ENCODE data around the gene ZNF672.
"Not testable (repeated sequence)": the region's sequence is repeated elsewhere in the genome, so short reads cannot be mapped to it uniquely, and the experiment has no call there.

The ZNF672 gene

DNA sequence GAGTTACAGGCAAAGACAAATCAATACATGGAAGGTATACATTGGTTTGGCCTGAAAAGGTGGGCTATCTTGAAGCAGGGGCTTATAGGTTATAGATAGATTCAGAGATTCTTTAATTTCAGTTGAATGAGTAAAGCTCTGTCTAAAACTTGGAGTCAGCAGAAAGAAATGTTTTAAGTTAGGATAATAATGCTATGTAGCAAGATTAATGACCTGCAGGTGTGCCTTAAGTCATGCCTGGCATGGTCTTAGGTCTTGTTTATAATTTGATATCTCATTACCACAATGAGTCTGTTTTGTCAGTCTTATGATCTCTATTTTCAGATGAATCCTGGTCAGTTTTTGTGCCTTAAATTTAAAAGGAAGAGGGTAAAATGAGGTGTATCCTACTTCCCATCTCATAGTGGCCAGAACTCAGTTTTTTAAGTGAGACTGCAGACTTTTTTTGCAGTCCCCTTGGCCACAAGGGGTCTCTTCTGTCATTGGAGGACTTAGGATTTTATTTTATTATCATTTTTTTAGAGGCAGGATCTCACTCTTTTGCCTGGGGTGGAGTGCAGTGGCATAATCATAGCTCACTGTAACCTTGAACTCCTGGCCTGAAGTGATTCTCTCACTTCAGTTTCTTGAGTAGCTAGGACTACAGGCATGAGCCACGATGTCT, 46.7 kb downstream of the ZNF672 start:
- TF ChIP-seq EZH2phosphoT487 (IDR thresholded peaks at IDR 0.05; ENCODE audit: borderline replicate concordance): no peak
- TF ChIP-seq, protein P1, sequence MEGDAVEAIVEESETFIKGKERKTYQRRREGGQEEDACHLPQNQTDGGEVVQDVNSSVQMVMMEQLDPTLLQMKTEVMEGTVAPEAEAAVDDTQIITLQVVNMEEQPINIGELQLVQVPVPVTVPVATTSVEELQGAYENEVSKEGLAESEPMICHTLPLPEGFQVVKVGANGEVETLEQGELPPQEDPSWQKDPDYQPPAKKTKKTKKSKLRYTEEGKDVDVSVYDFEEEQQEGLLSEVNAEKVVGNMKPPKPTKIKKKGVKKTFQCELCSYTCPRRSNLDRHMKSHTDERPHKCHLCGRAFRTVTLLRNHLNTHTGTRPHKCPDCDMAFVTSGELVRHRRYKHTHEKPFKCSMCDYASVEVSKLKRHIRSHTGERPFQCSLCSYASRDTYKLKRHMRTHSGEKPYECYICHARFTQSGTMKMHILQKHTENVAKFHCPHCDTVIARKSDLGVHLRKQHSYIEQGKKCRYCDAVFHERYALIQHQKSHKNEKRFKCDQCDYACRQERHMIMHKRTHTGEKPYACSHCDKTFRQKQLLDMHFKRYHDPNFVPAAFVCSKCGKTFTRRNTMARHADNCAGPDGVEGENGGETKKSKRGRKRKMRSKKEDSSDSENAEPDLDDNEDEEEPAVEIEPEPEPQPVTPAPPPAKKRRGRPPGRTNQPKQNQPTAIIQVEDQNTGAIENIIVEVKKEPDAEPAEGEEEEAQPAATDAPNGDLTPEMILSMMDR (conservative IDR thresholded peaks at IDR 0.05; ENCODE audit: low read length): peak; percentile 61
- H3K79me2 ChIP-seq (ENCODE audit: insufficient read depth, low read length): no peaks in the 10 kb centered on the region
- H3K4me3 ChIP-seq (ENCODE audit: low read length, poor library complexity, severe bottlenecking): no peak overlapping the region
- no peaks in the 10 kb centered on the region for H3K36me3 ChIP-seq (ENCODE audit: insufficient read depth, low read length)
- H3K27me3 ChIP-seq (ENCODE audit: insufficient read depth, low read length, poor library complexity, severe bottlenecking): no peaks in the 10 kb centered on the region
- H3K9me2 ChIP-seq (replicated peaks; ENCODE audit: low read depth, low read length): no peaks in the 10 kb centered on the region
- no peak overlapping the region for H3K4me2 ChIP-seq (ENCODE audit: low read depth, low read length, poor library complexity, severe bottlenecking)
- H3K9ac ChIP-seq (ENCODE audit: low read depth, low read length, poor library complexity, severe bottlenecking): no peak overlapping the region
- no peak overlapping the region for H2AFZ ChIP-seq (ENCODE audit: low read length)
- H3F3A ChIP-seq (ENCODE audit: low read depth): 0 out of 2 replicates have a peak, but pooled peaks cover 2% of the 10 kb centered on the region
- no peaks in the 10 kb centered on the region for H4K20me1 ChIP-seq (ENCODE audit: insufficient read depth, low read length, poor library complexity, severe bottlenecking)
- peaks cover 50% of the 10 kb centered on the region for H3K4me1 ChIP-seq (ENCODE audit: insufficient read depth, low read length, poor library complexity, severe bottlenecking)
- no peaks in the 10 kb centered on the region for H3K9me3 ChIP-seq (ENCODE audit: insufficient read depth, low read depth, low read length)

DNA sequence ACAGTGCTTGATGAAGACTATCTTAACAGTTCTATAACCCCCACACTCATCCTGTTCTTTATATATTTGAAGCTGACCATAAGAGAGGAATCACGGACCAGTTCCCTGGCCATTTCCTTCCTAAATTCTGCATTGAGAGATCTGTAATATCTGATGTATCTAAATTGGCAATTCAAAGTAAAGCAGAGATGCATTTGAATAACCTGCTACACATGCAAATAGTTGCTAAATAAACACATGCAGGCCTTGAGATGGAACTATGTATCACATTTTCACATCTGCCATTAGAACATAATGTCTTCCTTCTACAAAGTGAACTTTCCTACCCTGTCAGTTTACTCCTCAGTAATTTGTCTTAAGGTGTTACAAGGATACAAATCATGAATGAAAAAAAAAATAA, 47.6 kb downstream of the ZNF672 start:
- 0 out of 2 replicates have a peak, but pooled peaks cover 2% of the 10 kb centered on the region for H3F3A ChIP-seq (ENCODE audit: low read depth)
- H3K9me3 ChIP-seq (ENCODE audit: insufficient read depth, low read depth, low read length): no peaks in the 10 kb centered on the region
- H3K27me3 ChIP-seq (ENCODE audit: insufficient read depth, low read length, poor library complexity, severe bottlenecking): no peaks in the 10 kb centered on the region
- H3K4me3 ChIP-seq (ENCODE audit: low read length, poor library complexity, severe bottlenecking): no peak overlapping the region
- peak overlapping the region; percentile 58 for H3K4me2 ChIP-seq (ENCODE audit: low read depth, low read length, poor library complexity, severe bottlenecking)
- H3K36me3 ChIP-seq (ENCODE audit: insufficient read depth, low read length): no peaks in the 10 kb centered on the region
- H3K9me2 ChIP-seq (replicated peaks; ENCODE audit: low read depth, low read length): no peaks in the 10 kb centered on the region
- H3K79me2 ChIP-seq (ENCODE audit: insufficient read depth, low read length): no peaks in the 10 kb centered on the region
- TF ChIP-seq EZH2phosphoT487 (IDR thresholded peaks at IDR 0.05; ENCODE audit: borderline replicate concordance): no peak
- TF ChIP-seq, protein P1 (conservative IDR thresholded peaks at IDR 0.05; ENCODE audit: low read length): no peak
- H3K4me1 ChIP-seq (ENCODE audit: insufficient read depth, low read length, poor library complexity, severe bottlenecking): peaks cover 57% of the 10 kb centered on the region
- H2AFZ ChIP-seq (ENCODE audit: low read length): no peak overlapping the region
- H3K9ac ChIP-seq (ENCODE audit: low read depth, low read length, poor library complexity, severe bottlenecking): no peak overlapping the region
- no peaks in the 10 kb centered on the region for H4K20me1 ChIP-seq (ENCODE audit: insufficient read depth, low read length, poor library complexity, severe bottlenecking)

DNA sequence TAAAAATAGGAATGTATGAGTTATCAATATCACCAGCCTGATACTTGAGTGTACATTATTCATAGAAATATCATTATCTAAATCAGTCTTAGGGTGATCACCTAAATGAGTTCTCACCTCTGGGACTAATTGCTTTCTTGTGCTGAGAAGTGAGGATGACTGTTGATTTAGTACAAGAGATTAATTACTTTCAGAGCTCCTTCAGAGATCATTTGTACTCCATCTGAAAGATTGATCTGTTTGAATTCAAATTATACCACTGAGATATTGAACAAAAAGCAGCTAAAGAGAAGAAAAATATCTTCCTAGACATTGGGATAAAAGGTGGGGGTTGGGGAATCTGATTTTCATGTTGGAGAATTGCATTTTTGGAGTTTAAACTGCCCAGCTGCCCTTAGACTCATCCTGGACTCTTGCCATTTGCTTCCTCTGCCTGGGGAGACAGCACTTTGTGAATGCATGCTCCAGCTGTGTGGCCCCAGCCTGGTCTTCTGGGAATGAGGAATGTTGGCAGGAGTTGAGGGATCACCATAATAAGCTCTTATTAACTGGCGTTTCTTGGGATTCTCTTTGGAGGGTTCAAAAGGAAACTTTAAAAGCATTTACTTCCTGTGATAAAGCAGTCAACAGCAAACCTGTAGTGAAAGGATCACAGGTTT, 48.3 kb downstream of the ZNF672 start:
- Histone ChIP-seq H3K9me3 (ENCODE audit: insufficient read depth, low read depth, low read length) (no peaks in the 10 kb centered on the region), H3K79me2 (ENCODE audit: insufficient read depth, low read length) (no peaks in the 10 kb centered on the region), H3F3A (ENCODE audit: low read depth) (0 out of 2 replicates have a peak, but pooled peaks cover 2% of the 10 kb centered on the region), H4K20me1 (ENCODE audit: insufficient read depth, low read length, poor library complexity, severe bottlenecking) (no peaks in the 10 kb centered on the region), H3K9ac (ENCODE audit: low read depth, low read length, poor library complexity, severe bottlenecking) (peak overlapping the region; percentile 62), H3K9me2 (replicated peaks; ENCODE audit: low read depth, low read length) (no peaks in the 10 kb centered on the region), H3K4me2 (ENCODE audit: low read depth, low read length, poor library complexity, severe bottlenecking) (peak overlapping the region; percentile 58), H3K4me1 (ENCODE audit: insufficient read depth, low read length, poor library complexity, severe bottlenecking) (peaks cover 62% of the 10 kb centered on the region), H3K27me3 (ENCODE audit: insufficient read depth, low read length, poor library complexity, severe bottlenecking) (no peaks in the 10 kb centered on the region), H2AFZ (ENCODE audit: low read length) (peak overlapping the region; percentile 87), H3K4me3 (ENCODE audit: low read length, poor library complexity, severe bottlenecking) (peak overlapping the region; percentile 35), H3K36me3 (ENCODE audit: insufficient read depth, low read length) (no peaks in the 10 kb centered on the region)
- TF ChIP-seq, protein P1 (conservative IDR thresholded peaks at IDR 0.05; ENCODE audit: low read length): no peak
- no peak for TF ChIP-seq EZH2phosphoT487 (IDR thresholded peaks at IDR 0.05; ENCODE audit: borderline replicate concordance)

DNA sequence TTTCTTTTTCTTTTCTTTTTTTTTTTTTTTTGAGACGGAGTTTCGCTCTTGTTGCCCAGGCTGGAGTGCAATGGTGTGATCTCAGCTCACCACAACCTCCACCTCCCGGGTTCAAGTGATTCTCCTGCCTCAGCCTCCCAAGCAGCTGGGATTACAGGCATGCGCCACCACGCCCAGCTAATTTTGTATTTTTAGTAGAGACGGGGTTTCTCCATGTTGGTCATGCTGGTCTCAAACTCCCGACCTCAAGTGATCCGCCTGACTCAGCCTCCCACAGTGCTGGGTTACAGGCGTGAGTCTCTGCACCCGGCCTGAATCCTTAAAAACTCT, 51.9 kb downstream of the ZNF672 start:
- not testable (repeated sequence) for H3K4me3 ChIP-seq (ENCODE audit: low read length, poor library complexity, severe bottlenecking); H3K27me3 ChIP-seq (ENCODE audit: insufficient read depth, low read length, poor library complexity, severe bottlenecking); H3F3A ChIP-seq (ENCODE audit: low read depth); H3K9me2 ChIP-seq (replicated peaks; ENCODE audit: low read depth, low read length); H3K36me3 ChIP-seq (ENCODE audit: insufficient read depth, low read length); H2AFZ ChIP-seq (ENCODE audit: low read length); H4K20me1 ChIP-seq (ENCODE audit: insufficient read depth, low read length, poor library complexity, severe bottlenecking); H3K9me3 ChIP-seq (ENCODE audit: insufficient read depth, low read depth, low read length); H3K79me2 ChIP-seq (ENCODE audit: insufficient read depth, low read length)
- H3K9ac ChIP-seq (ENCODE audit: low read depth, low read length, poor library complexity, severe bottlenecking): peak overlapping the region; percentile 29
- peaks cover 66% of the 10 kb centered on the region for H3K4me1 ChIP-seq (ENCODE audit: insufficient read depth, low read length, poor library complexity, severe bottlenecking)
- peak overlapping the region; percentile 29 for H3K4me2 ChIP-seq (ENCODE audit: low read depth, low read length, poor library complexity, severe bottlenecking)
